Measurements from ENCODE around the gene SCN7A. TPM values are rescaled to one million over a fixed set of nuclear protein-coding genes. Genes with fewer than 3 reads are reported as not detected.

The SCN7A gene
- total RNA-seq, result 19.6 TPM

DNA sequence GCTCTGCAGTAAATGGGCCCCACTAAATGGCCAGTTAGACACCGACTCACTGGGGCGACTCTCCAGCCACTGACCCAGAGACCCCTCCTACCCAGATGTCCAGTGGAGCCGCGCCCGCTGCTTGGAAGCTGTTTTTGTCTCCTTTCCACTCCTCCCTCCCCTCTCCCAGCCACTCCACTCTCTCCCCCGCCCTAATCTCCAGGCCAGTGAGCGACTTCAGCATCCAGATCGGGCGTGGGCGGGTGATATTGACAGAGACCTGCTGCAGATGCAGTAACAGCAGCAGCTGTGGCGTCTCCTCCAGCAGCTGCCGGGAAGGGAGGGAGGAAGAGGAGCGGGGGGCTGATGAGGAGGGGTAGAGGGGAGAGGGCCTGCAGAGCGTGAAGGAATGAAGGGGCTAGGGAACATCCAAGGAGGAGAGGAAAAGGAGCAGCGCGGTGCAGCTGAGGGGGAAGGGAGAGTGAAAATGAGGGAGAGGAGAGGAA lies at the start of gene SCN7A:
Gene SCN7A (minus strand): TSS at position 110 of the 485 bp plus-strand sequence. CDS start 16,553 bp downstream, outside the sequence.

DNA sequence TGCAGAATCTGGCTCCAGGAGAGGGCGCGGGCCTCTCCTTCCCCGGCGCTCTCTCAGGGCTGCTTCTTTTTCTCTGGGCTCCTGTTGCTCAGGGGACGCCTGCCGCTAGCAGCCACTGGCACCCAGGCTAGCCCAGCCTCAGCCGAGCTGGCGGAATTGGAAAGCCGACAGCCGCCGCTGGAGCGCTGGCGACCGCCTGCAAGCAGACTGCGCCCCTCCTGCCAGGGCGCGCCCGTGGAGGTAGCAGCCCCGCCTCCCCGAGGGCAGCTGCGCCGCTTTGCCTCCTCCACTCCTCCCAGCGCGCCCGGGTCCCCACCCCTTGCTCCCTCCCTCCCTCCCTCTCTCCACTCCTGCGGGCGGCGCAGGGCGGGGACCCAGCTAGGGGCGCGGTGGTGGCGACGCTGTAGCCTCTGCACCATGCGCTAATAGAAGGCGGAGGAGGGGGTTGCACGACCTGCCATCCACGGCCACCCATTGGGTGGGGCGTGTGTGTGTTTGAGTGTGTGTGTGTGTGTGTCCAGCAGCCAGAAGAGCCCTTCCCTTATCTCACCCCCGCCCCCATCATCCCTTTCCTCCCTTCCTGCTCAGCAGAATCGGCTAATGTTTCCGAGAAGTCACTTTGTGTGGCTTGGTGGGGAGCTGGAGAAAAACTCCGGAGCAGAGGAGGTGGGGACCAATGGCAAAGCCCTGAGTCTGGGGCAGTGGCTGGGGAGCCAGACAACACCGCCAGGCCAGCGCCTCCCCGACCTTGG lies 118.1 kb downstream of the SCN7A start, which contains the start of gene SCN9A:
Gene SCN9A (minus strand): TSS at position 209 of the 752 bp plus-strand sequence. CDS start 64,188 bp downstream, outside the sequence.

Other genes starting within 250 kb of the SCN7A start
- gene SCN9A, start 118.3 kb downstream of the SCN7A start, total RNA-seq, result 114 TPM

Data from diencephalon (tissue), 1 donor.